ENCODE measurements around the gene CALN1. TPM values are rescaled to one million over a fixed set of nuclear protein-coding genes. Genes with fewer than 3 reads are reported as not detected.

CALN1 gene
- total RNA-seq, 2 donors from 2014 or later: 1.1 to 1.2 TPM

DNA sequence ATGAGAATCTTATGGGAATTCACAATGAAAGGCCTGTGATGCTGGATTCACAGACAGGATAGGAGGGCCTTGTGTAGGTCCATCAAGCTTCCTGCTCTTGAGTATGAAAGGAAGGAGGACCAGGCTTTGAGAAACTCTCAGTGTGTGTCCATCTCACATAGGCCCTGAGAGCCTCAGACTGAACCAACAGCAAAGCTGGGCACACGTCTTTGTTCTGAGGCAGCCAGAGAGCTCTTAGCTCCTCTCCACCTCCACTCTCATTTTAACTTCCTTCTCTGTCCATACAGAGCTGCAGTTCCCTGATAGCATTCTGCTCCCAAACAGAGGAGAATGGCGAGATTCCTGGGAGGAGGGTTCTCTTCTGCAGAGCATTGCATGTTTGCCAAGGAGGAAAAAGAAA lies 515.6 kb downstream of the CALN1 start:
- no peaks in the 10 kb centered on the region for H3K36me3 ChIP-seq
- intact Hi-C loops (cut with DNase I): no loop called here
- TF ChIP-seq POLR2A (IDR thresholded peaks at IDR 0.05): no peak
- no peaks in the 10 kb centered on the region for H3K9me3 ChIP-seq
- H3K4me3 ChIP-seq: no peak overlapping the region
- H3K4me1 ChIP-seq (replicated peaks): no peaks in the 10 kb centered on the region
- H3K27ac ChIP-seq: no peak overlapping the region
- 75% methylated on average over 2 of the region's 2 CpGs for WGBS
- H3K27me3 ChIP-seq (replicated peaks; ENCODE audit: insufficient read depth): no peaks in the 10 kb centered on the region
- no peak for DNase-seq (ENCODE audit: low spot score)

DNA sequence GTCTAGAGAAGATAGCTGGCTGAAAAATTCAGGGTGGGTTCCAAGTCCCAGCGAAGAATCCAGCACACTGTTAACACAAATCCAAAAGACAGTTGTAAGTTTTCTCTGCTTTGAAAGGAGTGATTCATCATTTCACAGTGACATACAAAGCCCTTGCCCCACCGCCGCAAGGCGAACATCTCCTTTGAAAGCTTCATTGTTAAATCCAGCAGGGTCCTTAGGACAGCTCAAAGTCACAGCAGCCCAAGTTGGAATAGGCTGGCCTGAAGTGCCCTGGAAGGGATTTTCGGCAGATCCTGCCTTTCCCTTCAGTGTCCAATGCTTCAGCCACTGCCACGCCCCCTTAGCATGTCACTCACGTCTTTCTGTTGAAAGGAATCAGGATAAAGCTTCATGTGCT lies 526.1 kb downstream of the CALN1 start:
- intact Hi-C loops (cut with DNase I): no loop called here
- Histone ChIP-seq H3K4me3 (no peak overlapping the region), H3K9me3 (no peaks in the 10 kb centered on the region), H3K36me3 (no peaks in the 10 kb centered on the region), H3K4me1 (replicated peaks) (no peaks in the 10 kb centered on the region), H3K27me3 (replicated peaks; ENCODE audit: insufficient read depth) (no peaks in the 10 kb centered on the region), H3K27ac (no peak overlapping the region)
- DNase-seq (ENCODE audit: low spot score): no peak
- TF ChIP-seq, protein P1, sequence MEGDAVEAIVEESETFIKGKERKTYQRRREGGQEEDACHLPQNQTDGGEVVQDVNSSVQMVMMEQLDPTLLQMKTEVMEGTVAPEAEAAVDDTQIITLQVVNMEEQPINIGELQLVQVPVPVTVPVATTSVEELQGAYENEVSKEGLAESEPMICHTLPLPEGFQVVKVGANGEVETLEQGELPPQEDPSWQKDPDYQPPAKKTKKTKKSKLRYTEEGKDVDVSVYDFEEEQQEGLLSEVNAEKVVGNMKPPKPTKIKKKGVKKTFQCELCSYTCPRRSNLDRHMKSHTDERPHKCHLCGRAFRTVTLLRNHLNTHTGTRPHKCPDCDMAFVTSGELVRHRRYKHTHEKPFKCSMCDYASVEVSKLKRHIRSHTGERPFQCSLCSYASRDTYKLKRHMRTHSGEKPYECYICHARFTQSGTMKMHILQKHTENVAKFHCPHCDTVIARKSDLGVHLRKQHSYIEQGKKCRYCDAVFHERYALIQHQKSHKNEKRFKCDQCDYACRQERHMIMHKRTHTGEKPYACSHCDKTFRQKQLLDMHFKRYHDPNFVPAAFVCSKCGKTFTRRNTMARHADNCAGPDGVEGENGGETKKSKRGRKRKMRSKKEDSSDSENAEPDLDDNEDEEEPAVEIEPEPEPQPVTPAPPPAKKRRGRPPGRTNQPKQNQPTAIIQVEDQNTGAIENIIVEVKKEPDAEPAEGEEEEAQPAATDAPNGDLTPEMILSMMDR (IDR thresholded peaks at IDR 0.05): no peak
- no peak for TF ChIP-seq POLR2A (IDR thresholded peaks at IDR 0.05)
- 30% methylated on average over 7 of the region's 7 CpGs for WGBS

GRCh38 chr7:71885487-71885886 lies 526.7 kb downstream of the CALN1 start:
- no peak for TF ChIP-seq POLR2AphosphoS5 (IDR thresholded peaks at IDR 0.05)
- TF ChIP-seq POLR2A (IDR thresholded peaks at IDR 0.05): no peak
- TF ChIP-seq, protein P1 (IDR thresholded peaks at IDR 0.05): no peak
- WGBS: 48% methylated on average over 5 of the region's 5 CpGs
- H3K36me3 ChIP-seq: no peaks in the 10 kb centered on the region
- H3K27ac ChIP-seq: no peak overlapping the region
- H3K9me3 ChIP-seq: no peaks in the 10 kb centered on the region
- no peaks in the 10 kb centered on the region for H3K4me1 ChIP-seq (replicated peaks)
- intact Hi-C loops (cut with DNase I): no loop called here
- DNase-seq (ENCODE audit: low spot score): no peak
- no peaks in the 10 kb centered on the region for H3K27me3 ChIP-seq (replicated peaks; ENCODE audit: insufficient read depth)
- H3K4me3 ChIP-seq: no peak overlapping the region

- TF ChIP-seq POLR2A (IDR thresholded peaks at IDR 0.05) (no peak), POLR2AphosphoS5 (IDR thresholded peaks at IDR 0.05) (no peak)
- TF ChIP-seq, protein P1 (IDR thresholded peaks at IDR 0.05): no peak
- H3K4me1 ChIP-seq (replicated peaks): no peaks in the 10 kb centered on the region
- intact Hi-C loops (cut with DNase I): no loop called here
- no peak overlapping the region for H3K27ac ChIP-seq
- H3K4me3 ChIP-seq: no peak overlapping the region
- 85% methylated on average over 5 of the region's 5 CpGs for WGBS
- H3K27me3 ChIP-seq (replicated peaks; ENCODE audit: insufficient read depth): no peaks in the 10 kb centered on the region
- H3K36me3 ChIP-seq: no peaks in the 10 kb centered on the region
- no peak for DNase-seq (ENCODE audit: low spot score)
- no peaks in the 10 kb centered on the region for H3K9me3 ChIP-seq
These were observed 528.7 kb downstream of the CALN1 start for GRCh38 chr7:71883415-71883814.

DNA sequence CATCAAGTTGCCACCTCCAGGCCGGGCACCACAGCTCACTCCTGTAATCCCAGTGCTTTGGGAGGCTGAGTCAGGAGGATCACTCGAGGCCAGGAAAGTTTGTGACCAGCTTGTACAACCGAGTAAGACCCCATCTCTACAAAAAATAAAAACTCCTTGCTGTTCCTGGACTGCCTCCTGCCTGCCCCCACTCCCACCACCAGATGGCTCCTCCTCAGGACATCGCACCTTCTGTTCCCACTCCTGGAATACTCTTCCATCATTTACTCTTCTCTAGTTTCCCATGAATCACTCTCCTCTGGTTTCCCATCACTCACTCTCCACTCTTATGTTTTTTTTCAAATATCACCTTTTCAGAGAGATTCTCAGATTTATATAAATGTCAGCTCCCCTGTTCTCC lies 540.7 kb downstream of the CALN1 start:
- Histone ChIP-seq H3K4me3 (no peak overlapping the region), H3K27me3 (replicated peaks; ENCODE audit: insufficient read depth) (no peaks in the 10 kb centered on the region), H3K27ac (no peak overlapping the region), H3K36me3 (no peaks in the 10 kb centered on the region), H3K4me1 (replicated peaks) (no peaks in the 10 kb centered on the region), H3K9me3 (no peaks in the 10 kb centered on the region)
- WGBS: 79% methylated on average over 4 of the region's 4 CpGs
- no peak for DNase-seq (ENCODE audit: low spot score)
- intact Hi-C loops (cut with DNase I): no loop called here
- TF ChIP-seq POLR2A (IDR thresholded peaks at IDR 0.05): no peak
- TF ChIP-seq POLR2AphosphoS5 (IDR thresholded peaks at IDR 0.05): no peak
- TF ChIP-seq, protein P1 (IDR thresholded peaks at IDR 0.05): no peak

Data from prostate gland (tissue), 2 donors.